Peyer's patch (tissue), 4 donors: ENCODE results near the gene REC114. TPM values are rescaled to one million over a fixed set of nuclear protein-coding genes. Genes with fewer than 3 reads are reported as not detected.
"Not testable (repeated sequence)": the region's sequence is repeated elsewhere in the genome, so short reads cannot be mapped to it uniquely, and the experiment has no call there.

Source experiments
- DNase-seq, 3 donors: peaks; one replicate each; pipeline ENCODE4 v3.0.0-alpha.2; 2017 to 2019
- H3K27ac ChIP-seq, 4 donors: fragments of 200-600 bp; sonication (generic); one replicate each; pipeline ENCODE4 v1.5.1; 2016 to 2019
- H3K27me3 ChIP-seq, 2 donors: fragments of 200-600 bp; sonication (generic); one replicate each; pipeline ENCODE4 v1.5.1; 2019
- H3K36me3 ChIP-seq, 3 donors: fragments of 200-600 bp; sonication (generic); one replicate each; pipeline ENCODE4 v1.5.1; 2016 to 2019
- H3K4me1 ChIP-seq, 4 donors: fragments of 200-600 bp; sonication (generic); one replicate each; pipeline ENCODE4 v1.5.1; 2016 to 2019
- H3K4me3 ChIP-seq, 4 donors: fragments of 200-600 bp; sonication (generic); 1 replicate in 3 of 4; 2 replicates in 1 of 4; pipeline ENCODE4 v1.5.1; 2016 to 2019; ENCODE audit warnings: mild to moderate bottlenecking in 1 of 4
- H3K9me3 ChIP-seq, 4 donors: fragments of 200-600 bp; sonication (generic); one replicate each; pipeline ENCODE4 v1.5.1; 2016 to 2019; ENCODE audit warnings: mild to moderate bottlenecking in 1 of 4
- CTCF ChIP-seq, 6 experiments: fragments of 450-650 bp in 4 of 6; fragments of 200-600 bp in 2 of 6; sonication (generic) in 1 of 6; IDR thresholded peaks; one replicate each; pipeline ENCODE4 v1.5.1; 2017 to 2019; ENCODE audit warnings: antibody characterized with exemption in 6 of 6, mild to moderate bottlenecking in 3 of 6, moderate library complexity in 1 of 6
- POLR2A ChIP-seq, 2 donors: fragments of 450-650 bp; IDR thresholded peaks; one replicate each; pipeline ENCODE4 v1.5.1; 2017; ENCODE audit warnings: antibody characterized with exemption in 2 of 2, mild to moderate bottlenecking in 2 of 2, moderate library complexity in 2 of 2
- total RNA-seq, 4 donors: library from RNA; depleted of rRNA; stranded (reverse); fragments of >200 nt; gene quantifications; one replicate each; pipeline ENCODE4 v1.1.0, GENCODE V29; 2016

REC114 gene
- total RNA-seq, 4 donors from 2014 or later: not detected

DNA sequence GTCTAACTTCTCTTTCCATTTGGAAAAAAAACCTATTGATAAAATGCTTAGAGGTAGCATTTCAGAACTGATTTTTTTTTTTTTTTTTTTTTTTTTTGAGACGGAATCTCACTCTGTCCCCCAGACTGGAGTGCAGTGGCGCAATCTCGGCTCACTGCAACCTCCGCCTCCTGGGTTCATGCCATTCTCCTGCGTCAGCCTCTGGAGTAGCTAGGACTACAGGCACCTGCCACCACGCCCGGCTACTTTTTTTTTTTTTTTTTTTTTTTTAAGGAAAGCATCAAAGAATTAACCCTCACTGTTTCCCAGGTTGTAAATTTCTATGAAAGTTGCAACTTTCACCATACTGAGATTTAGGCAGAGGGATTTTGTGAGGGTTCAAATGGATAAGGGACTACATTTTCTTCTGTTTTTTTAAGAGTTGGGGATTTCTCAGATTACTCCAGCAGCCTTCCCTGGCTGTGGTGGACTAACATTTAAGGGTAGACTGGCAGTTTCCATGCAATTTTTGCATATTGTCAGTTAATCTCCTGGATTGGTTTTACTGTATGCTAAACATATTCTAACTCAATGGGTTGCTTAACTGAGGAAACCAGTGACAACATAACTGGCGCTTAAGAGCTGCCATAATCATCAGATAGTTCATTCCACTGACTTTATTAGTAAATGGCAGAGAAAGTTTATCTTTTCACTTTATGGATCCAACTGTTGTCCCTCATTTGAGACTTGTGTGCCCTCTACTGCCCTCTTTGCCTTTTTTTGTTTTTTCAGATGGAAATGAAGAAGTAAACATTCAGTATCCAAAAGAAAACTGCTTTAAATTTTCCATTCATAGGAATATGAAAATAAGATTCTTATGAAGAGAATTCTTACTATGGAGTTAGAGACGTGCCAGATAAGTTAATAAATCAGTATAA lies 96.5 kb downstream of the REC114 start:
- TF ChIP-seq POLR2A (IDR thresholded peaks at IDR 0.05): no peak
- no peak for TF ChIP-seq CTCF (IDR thresholded peaks at IDR 0.05)
- peak in 1 of 3 donors; percentile 75 for DNase-seq
- Histone ChIP-seq H3K4me3 (no peak overlapping the region), H3K4me1 (no peaks in the 10 kb centered on the region), H3K9me3 (no peaks in the 10 kb centered on the region), H3K27me3 (no peaks in the 10 kb centered on the region), H3K27ac (no peak overlapping the region), H3K36me3 (no peaks in the 10 kb centered on the region)

GRCh38 chr15:73540161-73540560 lies 97.2 kb downstream of the REC114 start:
- Histone ChIP-seq H3K27me3 (no peaks in the 10 kb centered on the region), H3K36me3 (no peaks in the 10 kb centered on the region), H3K4me1 (no peaks in the 10 kb centered on the region), H3K9me3 (no peaks in the 10 kb centered on the region), H3K4me3 (no peak overlapping the region), H3K27ac (no peak overlapping the region)
- TF ChIP-seq POLR2A (IDR thresholded peaks at IDR 0.05) (no peak), CTCF (IDR thresholded peaks at IDR 0.05) (no peak)
- DNase-seq: no peak

DNA sequence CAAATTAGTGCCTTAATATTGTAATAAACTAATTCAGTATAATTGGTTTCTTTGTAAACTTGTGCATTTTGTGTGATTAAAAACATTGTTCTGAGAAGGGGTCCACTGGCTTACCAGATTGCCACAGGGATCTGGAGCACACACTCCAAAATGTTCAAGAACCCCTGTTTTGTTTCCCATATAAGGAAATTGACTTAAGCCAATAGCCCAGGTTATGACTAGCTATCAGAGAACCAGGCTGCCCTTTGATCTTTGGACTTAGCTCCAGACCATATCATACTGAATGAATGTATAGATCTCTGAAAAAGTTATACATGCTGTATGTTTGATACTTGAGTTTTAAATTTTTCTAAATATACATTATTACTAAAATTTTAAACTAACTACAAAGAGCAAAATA lies 98.5 kb downstream of the REC114 start:
- H3K27ac ChIP-seq: no peak overlapping the region

DNA sequence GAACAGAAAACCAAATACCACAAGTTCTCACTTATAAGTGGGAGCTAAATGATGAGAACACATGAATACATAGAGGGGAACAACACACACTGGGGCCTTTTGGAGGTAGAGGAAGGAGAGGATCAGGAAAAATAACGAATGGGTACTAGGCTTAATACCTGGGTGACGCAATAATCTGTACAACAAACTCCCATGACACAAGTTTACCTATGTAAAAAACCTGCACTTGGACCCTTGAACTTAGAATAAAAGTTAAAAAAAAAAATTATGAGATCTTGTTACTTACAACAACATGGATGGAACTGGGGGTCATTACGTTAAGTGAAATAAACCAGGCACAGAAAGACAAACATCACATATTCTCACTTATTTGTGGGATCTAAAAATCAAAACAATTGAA lies 106.0 kb downstream of the REC114 start:
- H3K4me1 ChIP-seq, H3K9me3 ChIP-seq, H3K27me3 ChIP-seq, H3K27ac ChIP-seq, H3K4me3 ChIP-seq, DNase-seq, H3K36me3 ChIP-seq: not testable (repeated sequence)

More for the DNA sequence above, 98.5 kb downstream of the REC114 start:
- no peaks in the 10 kb centered on the region for H3K36me3 ChIP-seq
- H3K4me3 ChIP-seq: no peak overlapping the region
- TF ChIP-seq CTCF (IDR thresholded peaks at IDR 0.05) (no peak), POLR2A (IDR thresholded peaks at IDR 0.05) (no peak)
- peak in 1 of 3 donors; percentile 72 for DNase-seq
- no peaks in the 10 kb centered on the region for H3K27me3 ChIP-seq
- no peaks in the 10 kb centered on the region for H3K9me3 ChIP-seq
- H3K4me1 ChIP-seq: no peaks in the 10 kb centered on the region

- Histone ChIP-seq H3K4me3 (no peak overlapping the region), H3K9me3 (no peaks in the 10 kb centered on the region), H3K36me3 (peaks cover 0 to under 1% (median 0%) of the 10 kb centered on the region in 3 donors), H3K4me1 (no peaks in the 10 kb centered on the region), H3K27me3 (no peaks in the 10 kb centered on the region), H3K27ac (no peak overlapping the region)
- DNase-seq: no peak
- TF ChIP-seq POLR2A (IDR thresholded peaks at IDR 0.05) (no peak), CTCF (IDR thresholded peaks at IDR 0.05) (no peak)
Measured at GRCh38 chr15:73550190-73550589, 107.2 kb downstream of the REC114 start.

GRCh38 chr15:73555080-73555479 lies 112.1 kb downstream of the REC114 start:
- DNase-seq: no peak
- no peaks in the 10 kb centered on the region for H3K27me3 ChIP-seq
- no peak for TF ChIP-seq CTCF (IDR thresholded peaks at IDR 0.05)
- no peak for TF ChIP-seq POLR2A (IDR thresholded peaks at IDR 0.05)
- peaks cover 0 to 33% (median 0%) of the 10 kb centered on the region in 3 donors for H3K36me3 ChIP-seq
- H3K4me3 ChIP-seq: no peak overlapping the region
- H3K9me3 ChIP-seq: no peaks in the 10 kb centered on the region
- H3K4me1 ChIP-seq: no peaks in the 10 kb centered on the region
- no peak overlapping the region for H3K27ac ChIP-seq
